Vagina (tissue), 2 donors: ENCODE data around the gene TEX13D.

ENCODE experiments used
- POLR2A ChIP-seq, 2 donors: fragments of 450-650 bp; IDR thresholded peaks; one replicate each; pipeline ENCODE4 v1.6.1; 2017; ENCODE audit warnings: antibody characterized with exemption in 2 of 2, mild to moderate bottlenecking in 2 of 2, moderate library complexity in 2 of 2
- POLR2AphosphoS5 ChIP-seq, 2 donors: sonication (generic); formaldehyde crosslinking; IDR thresholded peaks; one replicate each; pipeline ENCODE4 v1.9.0; 2017; ENCODE audit warnings: antibody characterized with exemption in 2 of 2, mild to moderate bottlenecking in 2 of 2, low read depth in 1 of 2; ENCODE audit not compliant: insufficient read depth in 1 of 2
- TF ChIP-seq, protein P1 (sequence below), 3 experiments: fragments of 450-650 bp in 2 of 3; fragments of 200-600 bp in 1 of 3; sonication (generic) in 1 of 3; IDR thresholded peaks; one replicate each; pipeline ENCODE4 v1.5.1; 2017 to 2019; ENCODE audit warnings: antibody characterized with exemption in 3 of 3, mild to moderate bottlenecking in 2 of 3, moderate library complexity in 2 of 3

DNA sequence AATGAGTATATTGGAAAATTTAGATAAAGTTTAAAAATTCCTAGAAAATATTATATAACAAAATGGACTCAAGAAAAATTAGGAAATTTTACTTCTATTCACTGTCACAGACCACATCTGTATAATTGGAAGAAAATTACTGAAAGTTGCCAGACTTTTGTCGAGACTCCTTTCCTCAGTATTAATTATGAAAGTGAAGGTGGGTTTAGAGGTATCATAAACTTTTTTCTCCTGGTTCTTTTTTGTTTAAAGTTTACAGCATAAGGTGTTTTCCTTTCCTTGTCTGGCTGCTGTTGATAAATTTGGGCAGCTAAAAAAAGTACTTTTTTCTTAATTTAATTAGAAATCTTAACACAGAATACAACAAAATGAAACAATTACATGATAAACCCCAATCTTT is 6.7 kb upstream of the TEX13D start:
- TF ChIP-seq POLR2A (IDR thresholded peaks at IDR 0.05) (no peak), POLR2AphosphoS5 (IDR thresholded peaks at IDR 0.05; ENCODE audit: insufficient read depth in 1 of 2, low read depth in 1 of 2) (no peak)
- TF ChIP-seq, protein P1, sequence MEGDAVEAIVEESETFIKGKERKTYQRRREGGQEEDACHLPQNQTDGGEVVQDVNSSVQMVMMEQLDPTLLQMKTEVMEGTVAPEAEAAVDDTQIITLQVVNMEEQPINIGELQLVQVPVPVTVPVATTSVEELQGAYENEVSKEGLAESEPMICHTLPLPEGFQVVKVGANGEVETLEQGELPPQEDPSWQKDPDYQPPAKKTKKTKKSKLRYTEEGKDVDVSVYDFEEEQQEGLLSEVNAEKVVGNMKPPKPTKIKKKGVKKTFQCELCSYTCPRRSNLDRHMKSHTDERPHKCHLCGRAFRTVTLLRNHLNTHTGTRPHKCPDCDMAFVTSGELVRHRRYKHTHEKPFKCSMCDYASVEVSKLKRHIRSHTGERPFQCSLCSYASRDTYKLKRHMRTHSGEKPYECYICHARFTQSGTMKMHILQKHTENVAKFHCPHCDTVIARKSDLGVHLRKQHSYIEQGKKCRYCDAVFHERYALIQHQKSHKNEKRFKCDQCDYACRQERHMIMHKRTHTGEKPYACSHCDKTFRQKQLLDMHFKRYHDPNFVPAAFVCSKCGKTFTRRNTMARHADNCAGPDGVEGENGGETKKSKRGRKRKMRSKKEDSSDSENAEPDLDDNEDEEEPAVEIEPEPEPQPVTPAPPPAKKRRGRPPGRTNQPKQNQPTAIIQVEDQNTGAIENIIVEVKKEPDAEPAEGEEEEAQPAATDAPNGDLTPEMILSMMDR (IDR thresholded peaks at IDR 0.05): no peak
